Muscle layer of duodenum (tissue), 2 donors: ENCODE results near the gene DOK4.
A peak's percentile ranks its signal among the peaks of the same experiment; 100 is the strongest.
"Not testable (repeated sequence)": the region's sequence is repeated elsewhere in the genome, so short reads cannot be mapped to it uniquely, and the experiment has no call there.

Experiments
- H3K27ac ChIP-seq: one replicate; pipeline ENCODE4 v1.7.0; 2013; ENCODE audit warnings: mild to moderate bottlenecking, low read length
- H3K27me3 ChIP-seq: one replicate; pipeline ENCODE4 v1.7.0; 2013; ENCODE audit warnings: low read depth, mild to moderate bottlenecking, control low read depth, low read length
- H3K36me3 ChIP-seq, 2 donors: one replicate each; pipeline ENCODE4 v1.7.0; 2013; ENCODE audit warnings: low read length in 2 of 2, control low read depth in 1 of 2, mild to moderate bottlenecking in 1 of 2; ENCODE audit not compliant: insufficient read depth in 2 of 2, control insufficient read depth in 1 of 2
- H3K4me1 ChIP-seq, 2 donors: one replicate each; pipeline ENCODE4 v1.7.0; 2013; ENCODE audit warnings: low read length in 2 of 2, mild to moderate bottlenecking in 2 of 2, control low read depth in 1 of 2, moderate library complexity in 1 of 2; ENCODE audit not compliant: insufficient read depth in 2 of 2, control insufficient read depth in 1 of 2
- H3K4me3 ChIP-seq, 2 donors: one replicate each; pipeline ENCODE4 v1.7.0; 2013; ENCODE audit warnings: low read length in 2 of 2, low read depth in 1 of 2, mild to moderate bottlenecking in 1 of 2
- H3K9me3 ChIP-seq, 2 donors: one replicate each; pipeline ENCODE4 v1.7.0; 2013; ENCODE audit warnings: low read length in 2 of 2, control low read depth in 1 of 2, mild to moderate bottlenecking in 1 of 2; ENCODE audit not compliant: control insufficient read depth in 1 of 2
- donor health status: healthy.

Gene DOK4

DNA sequence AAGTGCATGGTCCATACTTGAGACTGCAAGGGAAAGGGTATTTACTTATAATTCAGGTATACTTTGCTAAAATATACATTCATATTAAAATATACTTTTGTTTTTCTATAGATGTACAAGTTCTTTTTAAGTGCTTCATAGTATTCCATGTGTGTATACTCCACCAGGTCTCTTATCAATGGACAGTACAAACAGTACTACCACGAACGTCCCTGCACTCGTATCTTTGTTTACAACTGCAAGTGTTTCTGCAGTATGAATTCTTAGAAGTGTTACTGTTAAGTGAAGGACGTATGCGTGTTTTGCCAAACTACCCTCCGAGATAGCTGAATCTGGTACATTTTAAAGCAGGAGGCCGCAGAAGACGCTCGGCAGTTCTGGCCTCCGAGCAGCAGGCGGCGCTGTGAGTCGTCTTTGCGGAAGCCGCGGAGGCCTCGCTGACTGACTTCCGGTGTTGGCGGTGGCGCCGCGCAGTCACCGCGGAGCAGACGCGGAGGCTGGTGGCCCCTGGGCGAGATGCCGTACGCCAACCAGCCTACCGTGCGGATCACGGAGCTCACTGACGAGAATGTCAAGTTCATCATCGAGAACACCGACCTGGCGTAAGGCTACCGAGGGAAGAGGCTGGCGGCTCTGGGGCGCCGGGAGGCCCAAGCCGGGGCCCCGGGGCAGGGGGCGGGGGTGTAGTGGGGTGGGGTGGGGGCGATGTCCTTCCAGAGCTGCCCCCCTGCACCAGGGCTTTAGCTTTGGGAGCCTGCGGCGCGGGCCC is 23.9 kb downstream of the DOK4 start, which contains the start of gene POLR2C:
Gene POLR2C, plus strand, starts transcription at position 471 of the 769 bp plus-strand sequence. Its CDS starts 46 bp downstream, at position 517.
- peak within 1 kb of the TSS; percentile 90 to 94 for H3K4me3 ChIP-seq
- H3K36me3 ChIP-seq: peaks cover 50 to 61% of the 10 kb centered on the region in 2 donors
- no peaks in the 10 kb centered on the region for H3K27me3 ChIP-seq
- no peaks in the 10 kb centered on the region for H3K9me3 ChIP-seq
- peak within 1 kb of the TSS; percentile 37 for H3K27ac ChIP-seq
- H3K4me1 ChIP-seq: peaks cover 0 to 20% of the 10 kb centered on the region in 2 donors

DNA sequence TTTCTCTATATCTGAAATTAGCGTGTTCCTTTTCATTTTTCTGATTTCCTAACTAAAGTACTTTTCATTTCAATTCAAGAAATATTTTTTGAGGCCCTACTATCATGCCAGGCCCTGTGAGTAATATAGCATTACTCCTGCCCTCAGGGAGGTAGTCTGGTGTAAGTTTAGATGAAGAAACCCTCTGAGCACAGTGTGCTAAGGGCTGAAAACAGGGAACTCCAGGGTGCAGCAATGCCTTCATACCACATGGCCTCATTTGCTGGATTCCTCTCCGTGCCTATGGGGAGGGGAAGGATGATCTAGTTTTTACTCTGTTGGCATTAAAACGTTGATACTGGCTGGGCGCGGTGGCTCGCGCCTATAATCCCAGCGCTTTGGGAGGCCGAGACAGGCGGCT is 34.3 kb downstream of the DOK4 start:
- Histone ChIP-seq H3K27me3 (no peaks in the 10 kb centered on the region), H3K4me1 (peaks cover 0 to 12% of the 10 kb centered on the region in 2 donors), H3K4me3 (no peak overlapping the region), H3K27ac (no peak overlapping the region), H3K9me3 (no peaks in the 10 kb centered on the region), H3K36me3 (peaks cover 46 to 50% of the 10 kb centered on the region in 2 donors)

DNA sequence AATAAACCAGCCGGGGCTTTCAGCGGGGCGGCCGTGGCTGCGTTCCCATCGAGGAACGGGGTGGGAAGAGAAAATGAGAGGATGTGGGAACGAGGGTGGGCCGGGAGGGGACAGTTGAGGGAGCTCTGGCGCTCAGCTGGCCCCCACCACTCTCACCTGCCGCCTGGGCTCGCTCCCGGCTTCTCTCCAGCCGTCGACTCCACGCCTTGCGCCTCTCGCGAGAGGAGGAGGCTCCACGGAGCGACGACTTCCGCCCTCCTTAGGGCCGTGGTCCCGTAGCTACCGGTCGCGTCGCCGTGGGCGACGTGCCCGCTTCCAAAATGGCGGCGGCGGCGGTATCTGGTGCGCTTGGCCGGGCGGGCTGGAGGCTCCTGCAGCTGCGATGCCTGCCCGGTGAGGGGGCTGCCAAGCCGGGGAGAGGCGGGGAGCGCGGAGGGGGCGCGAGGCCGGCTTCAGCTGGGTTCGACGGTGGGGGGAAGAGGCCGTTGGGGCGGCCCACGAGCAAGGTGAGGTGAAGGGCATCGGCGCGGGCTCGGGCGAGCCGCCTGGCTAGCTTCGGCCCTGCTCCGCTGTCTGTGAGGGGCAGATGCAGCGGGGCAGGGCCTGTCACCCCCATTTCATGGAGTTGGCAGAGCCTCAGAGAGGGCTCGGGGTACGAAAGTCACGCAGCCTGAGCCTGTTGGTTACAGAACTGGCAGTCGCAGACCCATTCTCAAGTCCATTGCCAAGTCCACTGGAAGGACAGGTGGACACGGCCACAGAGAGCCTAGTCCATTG is 38.9 kb downstream of the DOK4 start, which contains the start of the genes CIAPIN1 and COQ9:
Gene CIAPIN1, minus strand, starts transcription at position 200 of the 777 bp plus-strand sequence. CDS start 6,457 bp downstream, outside the sequence.
Gene COQ9, plus strand, starts transcription at position 294 of the 777 bp plus-strand sequence. Its CDS starts 27 bp downstream, at position 321.
- H3K27ac ChIP-seq: peak within 1 kb of the TSS; percentile 91
- no peaks in the 10 kb centered on the region for H3K27me3 ChIP-seq
- H3K4me3 ChIP-seq: peak within 1 kb of the TSS; percentile 76 to 93
- no peaks in the 10 kb centered on the region for H3K9me3 ChIP-seq
- H3K36me3 ChIP-seq: peaks cover 7 to 13% of the 10 kb centered on the region in 2 donors
- H3K4me1 ChIP-seq: peaks cover 0 to 24% of the 10 kb centered on the region in 2 donors

DNA sequence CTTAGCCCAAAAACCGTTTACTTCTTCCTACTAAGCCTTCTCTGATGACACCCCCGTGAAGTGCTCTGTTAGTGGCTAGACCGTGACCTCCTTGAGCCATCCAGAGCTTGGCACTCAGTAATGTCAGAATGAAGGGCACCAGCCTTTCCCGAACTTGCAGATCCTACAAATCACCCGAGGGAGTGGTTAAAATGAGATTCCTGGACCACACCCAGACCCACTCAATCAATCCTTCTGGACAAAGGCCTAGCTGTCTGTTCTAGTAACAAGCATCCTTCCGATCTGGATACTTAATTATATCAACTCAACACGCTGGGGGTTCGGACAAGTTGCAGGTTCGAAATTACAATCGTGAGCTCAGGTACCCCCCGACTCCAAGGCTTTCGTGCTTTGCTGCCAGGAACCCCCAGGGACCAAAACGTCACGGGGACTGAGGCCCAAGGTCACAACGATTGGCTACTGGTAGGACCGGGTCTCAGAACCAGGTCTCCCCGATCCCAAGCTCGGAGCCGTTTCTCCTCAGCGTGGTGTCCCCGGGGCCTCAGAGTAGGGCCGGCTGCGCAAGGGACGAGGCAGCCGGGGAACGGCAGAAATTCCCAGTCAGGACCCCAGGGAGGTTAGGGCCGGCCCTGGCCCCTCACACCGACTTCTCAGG is 39.6 kb downstream of the DOK4 start:
- H3K4me3 ChIP-seq: peak overlapping the region; percentile 76 to 93
- H3K27me3 ChIP-seq: no peaks in the 10 kb centered on the region
- H3K4me1 ChIP-seq: peaks cover 0 to 24% of the 10 kb centered on the region in 2 donors
- H3K36me3 ChIP-seq: peaks cover 0 to 9% of the 10 kb centered on the region in 2 donors
- peak overlapping the region; percentile 91 for H3K27ac ChIP-seq
- no peaks in the 10 kb centered on the region for H3K9me3 ChIP-seq

DNA sequence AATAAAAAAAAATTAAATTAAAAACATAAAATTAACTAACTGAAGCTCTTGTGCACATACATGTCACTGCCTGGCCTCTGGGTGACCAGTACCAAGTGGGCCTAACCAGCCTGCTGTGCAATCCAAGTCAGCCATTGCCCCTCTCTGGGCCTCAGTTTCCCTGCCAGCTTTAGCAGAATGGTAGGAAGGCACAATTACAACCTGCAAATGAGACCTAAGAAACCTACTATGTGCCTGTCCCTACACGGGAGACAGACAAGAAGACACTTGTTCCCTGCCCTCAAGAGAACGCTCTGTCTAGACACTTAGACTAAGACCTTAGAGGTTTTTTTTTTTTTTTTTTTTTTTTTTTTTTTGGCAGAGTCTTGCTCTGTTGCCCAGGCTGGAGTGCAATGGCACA is 40.8 kb downstream of the DOK4 start:
- H3K4me1 ChIP-seq: peaks cover 0 to 24% of the 10 kb centered on the region in 2 donors
- H3K9me3 ChIP-seq: no peaks in the 10 kb centered on the region
- H3K36me3 ChIP-seq: peaks cover 3 to 7% of the 10 kb centered on the region in 2 donors
- no peaks in the 10 kb centered on the region for H3K27me3 ChIP-seq
- no peak overlapping the region for H3K27ac ChIP-seq
- H3K4me3 ChIP-seq: no peak overlapping the region

DNA sequence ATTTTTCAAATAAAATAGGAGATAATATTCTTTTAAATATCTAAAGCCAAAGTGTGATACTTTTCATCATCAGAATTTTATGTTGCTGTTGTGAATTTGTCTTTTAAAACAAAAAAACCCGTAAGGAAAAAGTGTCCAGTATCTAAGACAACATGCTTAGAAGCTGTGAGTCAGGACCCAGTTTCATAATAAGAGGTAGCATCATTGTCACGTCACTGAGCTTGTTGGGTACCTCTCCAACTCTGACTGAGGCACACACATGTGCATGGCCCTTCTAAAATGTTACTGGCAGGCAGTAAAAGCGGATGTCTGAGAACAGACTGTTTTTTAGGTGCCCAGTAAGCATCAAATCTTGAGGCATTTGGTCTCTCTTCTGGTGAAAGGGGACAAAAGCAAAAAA is 41.6 kb downstream of the DOK4 start:
- no peak overlapping the region for H3K27ac ChIP-seq
- no peak overlapping the region for H3K4me3 ChIP-seq
- H3K27me3 ChIP-seq: no peaks in the 10 kb centered on the region
- H3K9me3 ChIP-seq: no peaks in the 10 kb centered on the region
- H3K4me1 ChIP-seq: peaks cover 0 to 24% of the 10 kb centered on the region in 2 donors
- H3K36me3 ChIP-seq: peaks cover 8 to 11% of the 10 kb centered on the region in 2 donors

DNA sequence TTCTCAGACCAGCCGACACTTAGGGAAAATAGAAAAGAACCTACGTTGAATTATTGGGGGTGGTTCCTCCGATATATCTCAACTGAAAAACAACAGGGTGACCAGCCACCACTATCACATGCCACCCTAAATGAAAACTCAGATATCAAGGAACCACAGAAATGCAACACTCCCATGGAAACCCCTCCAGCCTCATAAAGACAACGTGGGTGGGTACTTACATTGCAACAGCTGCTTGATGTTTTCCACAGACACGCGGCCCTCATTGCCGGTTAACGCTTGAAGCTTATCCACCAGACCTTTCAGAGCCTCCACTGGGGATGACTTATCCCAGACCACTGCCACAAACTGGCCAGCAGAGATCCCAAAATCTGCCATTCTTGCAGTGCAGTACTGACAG is 45.7 kb downstream of the DOK4 start:
- peaks cover 28 to 39% of the 10 kb centered on the region in 2 donors for H3K36me3 ChIP-seq
- H3K27ac ChIP-seq, H3K4me3 ChIP-seq, H3K9me3 ChIP-seq, H3K27me3 ChIP-seq, H3K4me1 ChIP-seq: not testable (repeated sequence)

DNA sequence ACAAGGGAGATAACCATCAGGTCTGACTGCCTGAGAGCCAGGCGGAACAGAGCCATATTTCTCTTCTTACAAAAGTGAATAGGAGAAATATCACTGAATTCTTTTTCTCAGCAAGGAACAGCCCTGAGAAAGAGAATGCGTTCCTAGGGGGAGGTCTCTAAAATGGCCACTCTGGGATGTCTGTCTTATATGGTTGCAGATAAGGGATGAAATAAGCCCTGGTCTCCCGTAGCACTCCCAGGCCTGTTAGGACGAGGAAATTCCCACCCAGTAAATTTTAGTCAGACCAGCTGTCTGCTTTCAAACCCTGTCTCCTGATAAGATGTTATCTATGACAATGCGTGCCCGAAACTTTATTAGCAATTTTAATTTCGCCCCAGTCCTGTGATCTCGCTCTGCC is 46.3 kb downstream of the DOK4 start:
- not testable (repeated sequence) for H3K4me3 ChIP-seq, H3K27ac ChIP-seq, H3K4me1 ChIP-seq, H3K9me3 ChIP-seq, H3K27me3 ChIP-seq
- H3K36me3 ChIP-seq: peaks cover 33 to 44% of the 10 kb centered on the region in 2 donors

DNA sequence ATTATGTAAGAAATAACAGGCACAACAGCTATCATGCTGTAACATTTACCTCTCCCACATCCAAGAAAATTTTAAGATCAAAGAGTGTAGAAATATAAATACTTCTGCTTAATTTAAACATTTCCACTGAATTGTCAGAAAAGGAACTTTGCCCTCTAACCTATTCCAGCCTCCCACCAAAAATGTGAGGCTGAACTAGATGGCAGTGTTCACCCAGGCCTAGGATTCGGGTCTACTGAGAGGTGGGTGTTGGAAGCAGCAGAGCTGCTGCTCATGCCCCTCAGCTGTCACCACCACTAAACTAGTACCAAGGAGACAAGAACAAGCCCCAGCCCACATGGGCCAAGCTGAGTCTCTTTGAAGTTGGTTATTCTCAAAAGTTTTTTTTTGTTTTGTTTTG is 50.5 kb downstream of the DOK4 start:
- H3K4me3 ChIP-seq: no peak overlapping the region
- H3K27ac ChIP-seq: no peak overlapping the region
- no peaks in the 10 kb centered on the region for H3K27me3 ChIP-seq
- H3K4me1 ChIP-seq: no peaks in the 10 kb centered on the region
- peaks cover 60 to 84% of the 10 kb centered on the region in 2 donors for H3K36me3 ChIP-seq
- no peaks in the 10 kb centered on the region for H3K9me3 ChIP-seq

DNA sequence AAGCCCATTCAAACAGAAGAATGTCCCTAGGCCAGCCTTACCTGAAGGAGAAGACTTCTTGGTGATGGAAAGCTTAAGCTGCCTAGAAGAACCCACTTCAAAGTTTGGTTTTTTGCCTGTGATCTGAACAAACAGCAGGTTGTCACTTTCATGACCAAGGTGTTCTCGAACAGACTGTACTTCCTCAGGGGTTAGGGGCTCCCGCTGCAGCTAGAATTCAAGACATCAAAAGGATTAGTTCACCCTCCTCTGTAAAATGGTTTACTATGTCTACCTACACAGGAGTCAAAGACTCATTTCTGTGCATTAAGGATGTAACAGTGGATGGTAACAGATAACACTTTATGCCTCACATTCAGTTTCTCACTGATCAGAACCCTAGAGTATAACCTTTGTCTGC is 52.3 kb downstream of the DOK4 start:
- Histone ChIP-seq H3K27me3 (no peaks in the 10 kb centered on the region), H3K27ac (no peak overlapping the region), H3K9me3 (no peaks in the 10 kb centered on the region), H3K36me3 (peaks cover 61 to 80% of the 10 kb centered on the region in 2 donors), H3K4me3 (no peak overlapping the region), H3K4me1 (no peaks in the 10 kb centered on the region)

DNA sequence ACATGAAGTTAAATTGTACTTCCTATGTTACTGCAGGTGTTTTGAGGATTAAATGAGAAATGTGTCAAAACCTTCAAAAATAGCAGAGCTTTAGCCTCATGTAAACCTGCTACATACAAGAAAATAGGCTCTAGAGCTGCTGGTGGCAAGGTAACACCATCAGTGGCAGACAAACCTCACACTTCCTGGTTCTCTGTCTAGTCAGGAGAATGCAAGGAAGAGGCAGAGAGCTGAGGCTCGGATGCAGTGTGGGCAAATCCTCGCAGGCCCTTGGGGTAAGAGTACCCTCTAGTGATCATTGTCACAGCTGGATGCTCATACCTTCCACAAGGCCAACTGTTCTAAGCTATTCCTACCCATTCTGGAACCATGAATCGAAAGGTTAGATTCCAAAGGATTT is 53.3 kb downstream of the DOK4 start:
- Histone ChIP-seq H3K27me3 (no peaks in the 10 kb centered on the region), H3K36me3 (peaks cover 58 to 82% of the 10 kb centered on the region in 2 donors)

More for the DNA sequence above, 53.3 kb downstream of the DOK4 start:
- H3K4me3 ChIP-seq: no peak overlapping the region
- no peaks in the 10 kb centered on the region for H3K9me3 ChIP-seq
- H3K4me1 ChIP-seq: no peaks in the 10 kb centered on the region
- no peak overlapping the region for H3K27ac ChIP-seq
